Transverse colon (tissue), 4 donors: ENCODE measurements around the gene ANKFN1. TPM values are rescaled to one million over a fixed set of nuclear protein-coding genes. Genes with fewer than 3 reads are reported as not detected.

Experiments used
- DNase-seq: peaks from one replicate; pipeline ENCODE4 v3.0.0-alpha.2; 2019
- H3K27ac ChIP-seq, 4 donors: fragments of 200-600 bp; sonication (generic); 2 replicates each; pipeline ENCODE4 v1.5.1; 2016 to 2018; ENCODE audit warnings: inconsistent platforms in 4 of 4
- H3K27me3 ChIP-seq: fragments of 200-600 bp; sonication (generic); 2 replicates; pipeline ENCODE4 v1.5.1; 2017; ENCODE audit warnings: inconsistent platforms
- H3K36me3 ChIP-seq, 4 donors: fragments of 200-600 bp; sonication (generic); 2 replicates each; pipeline ENCODE4 v1.5.1; 2017 to 2019; ENCODE audit warnings: inconsistent platforms in 4 of 4
- H3K4me1 ChIP-seq, 4 donors: fragments of 200-600 bp; sonication (generic); 2 replicates each; pipeline ENCODE4 v1.5.1; 2017 to 2020; ENCODE audit warnings: inconsistent platforms in 4 of 4
- H3K4me3 ChIP-seq, 4 donors: fragments of 200-600 bp; sonication (generic); 1 replicate in 1 of 4; 2 replicates in 3 of 4; pipeline versions ENCODE4 v1.5.1 to v1.6.1; 2017 to 2019; ENCODE audit warnings: inconsistent platforms in 4 of 4
- H3K9me3 ChIP-seq, 2 donors: fragments of 200-600 bp; sonication (generic); 2 replicates each; pipeline ENCODE4 v1.5.1; 2017 to 2019; ENCODE audit warnings: inconsistent platforms in 2 of 2
- CTCF ChIP-seq, 5 experiments: fragments of 200-600 bp in 3 of 5; fragments of 450-650 bp in 2 of 5; sonication (generic) in 3 of 5; IDR thresholded peaks; 1 replicate in 2 of 5; 2 replicates in 3 of 5; pipeline ENCODE4 v1.5.1; 2016 to 2017; ENCODE audit warnings: antibody characterized with exemption in 5 of 5, inconsistent platforms in 3 of 5, mild to moderate bottlenecking in 2 of 5, moderate library complexity in 1 of 5
- EP300 ChIP-seq: sonication (generic); formaldehyde crosslinking; IDR thresholded peaks from one replicate; pipeline ENCODE4 v1.6.1; 2017; ENCODE audit warnings: antibody characterized with exemption, low read depth
- POLR2A ChIP-seq: fragments of 450-650 bp; IDR thresholded peaks from one replicate; pipeline ENCODE4 v1.6.1; 2016; ENCODE audit warnings: antibody characterized with exemption, mild to moderate bottlenecking, moderate library complexity
- POLR2AphosphoS5 ChIP-seq, 3 donors: sonication (generic); formaldehyde crosslinking; IDR thresholded peaks; one replicate each; pipeline ENCODE4 v1.6.1; 2016; ENCODE audit warnings: antibody characterized with exemption in 3 of 3
- WGBS, 2 donors: methylation state at CpG; one replicate each; pipeline ENCODE4 v1.1.5; 2018; ENCODE audit warnings: low coverage in 1 of 2; 5-methylcytosine and 5-hydroxymethylcytosine counted together
- in situ Hi-C, 4 donors: fragments of 200-750 bp; cut with MboI; loops; one replicate each; pipeline versions ENCODE4 v1.15.0 to v1.15.1; 2017; ENCODE audit warnings: low sequenced_read_pairs in 3 of 4, low pct_ligation_motif_present in 1 of 4, low pct_unique_long_range_greater_than_20kb in 1 of 4
- intact Hi-C: fragments of 100-400 bp; cut with DNase I; formaldehyde crosslinking; loops from one replicate; pipeline ENCODE4 v1.15.1; 2023; ENCODE audit warnings: low total_unique reads
- total RNA-seq, 4 donors: library from RNA; depleted of rRNA; stranded (reverse); fragments of >200 nt; gene quantifications; one replicate each; pipeline ENCODE4 v1.1.0, GENCODE V29; 2016

ANKFN1 gene
- total RNA-seq, 4 donors from 2014 or later: 1.2 TPM; not detected in 3

GRCh38 chr17:56203430-56203829 lies 50.2 kb downstream of the ANKFN1 start:
- intact Hi-C loops: no loop called here
- 28 to 55% methylated on average over 3 to 5 of the region's 5 CpGs for WGBS, 2 donors
- in situ Hi-C loops: no loop called here

GRCh38 chr17:56206351-56206750 lies 53.1 kb downstream of the ANKFN1 start:
- Histone ChIP-seq H3K27ac (no peak overlapping the region), H3K4me1 (no peaks in the 10 kb centered on the region), H3K27me3 (no peaks in the 10 kb centered on the region), H3K9me3 (no peaks in the 10 kb centered on the region), H3K4me3 (no peak overlapping the region), H3K36me3 (no peaks in the 10 kb centered on the region)
- in situ Hi-C loops: no loop called here
- WGBS, 2 donors: 62 to 69% methylated on average over 6 of the region's 6 CpGs
- intact Hi-C loops: no loop called here
- DNase-seq: no peak
- no peak for TF ChIP-seq POLR2A
- TF ChIP-seq POLR2AphosphoS5 (IDR thresholded peaks at IDR 0.05): no peak
- no peak for TF ChIP-seq EP300
- TF ChIP-seq CTCF (IDR thresholded peaks at IDR 0.05): no peak

More at GRCh38 chr17:56203430-56203829, 50.2 kb downstream of the ANKFN1 start:
- DNase-seq: no peak
- Histone ChIP-seq H3K27ac (no peak overlapping the region), H3K4me1 (no peaks in the 10 kb centered on the region), H3K36me3 (no peaks in the 10 kb centered on the region), H3K27me3 (no peaks in the 10 kb centered on the region), H3K4me3 (no peak overlapping the region), H3K9me3 (no peaks in the 10 kb centered on the region)
- TF ChIP-seq POLR2A (no peak), EP300 (no peak), CTCF (IDR thresholded peaks at IDR 0.05) (no peak), POLR2AphosphoS5 (IDR thresholded peaks at IDR 0.05) (no peak)

GRCh38 chr17:56213031-56213430 lies 59.8 kb downstream of the ANKFN1 start:
- no peaks in the 10 kb centered on the region for H3K4me1 ChIP-seq
- in situ Hi-C loops: no loop called here
- H3K36me3 ChIP-seq: no peaks in the 10 kb centered on the region
- H3K27ac ChIP-seq: no peak overlapping the region
- intact Hi-C loops: no loop called here
- no peak overlapping the region for H3K4me3 ChIP-seq
- no peaks in the 10 kb centered on the region for H3K27me3 ChIP-seq
- TF ChIP-seq POLR2A: no peak
- 87% methylated on average over 6 of the region's 6 CpGs; no CpG with 5 or more reads in 1 of the 2 donors for WGBS, 2 donors
- H3K9me3 ChIP-seq: no peaks in the 10 kb centered on the region
- no peak for DNase-seq

- 46 to 86% methylated on average over 2 of the region's 2 CpGs for WGBS, 2 donors
- TF ChIP-seq POLR2AphosphoS5 (IDR thresholded peaks at IDR 0.05) (no peak), EP300 (no peak), CTCF (IDR thresholded peaks at IDR 0.05) (no peak), POLR2A (no peak)
- Histone ChIP-seq H3K27ac (no peak overlapping the region), H3K4me3 (no peak overlapping the region), H3K36me3 (no peaks in the 10 kb centered on the region), H3K9me3 (no peaks in the 10 kb centered on the region), H3K27me3 (no peaks in the 10 kb centered on the region), H3K4me1 (no peaks in the 10 kb centered on the region)
- intact Hi-C loops (no loop called here), in situ Hi-C loops (no loop called here)
- DNase-seq: no peak
Observed at GRCh38 chr17:56217921-56218320, 64.6 kb downstream of the ANKFN1 start.

- WGBS, 2 donors: 73 to 86% methylated on average over 1 of the region's 1 CpG
- no peak overlapping the region for H3K27ac ChIP-seq
- H3K36me3 ChIP-seq: no peaks in the 10 kb centered on the region
- in situ Hi-C loops: no loop called here
- H3K4me1 ChIP-seq: no peaks in the 10 kb centered on the region
- TF ChIP-seq POLR2AphosphoS5 (IDR thresholded peaks at IDR 0.05) (no peak), POLR2A (no peak)
- H3K4me3 ChIP-seq: no peak overlapping the region
- DNase-seq: no peak
- H3K9me3 ChIP-seq: no peaks in the 10 kb centered on the region
- intact Hi-C loops: no loop called here
- no peaks in the 10 kb centered on the region for H3K27me3 ChIP-seq
Observed at GRCh38 chr17:56222255-56222654, 69.0 kb downstream of the ANKFN1 start.
